Measurements from ENCODE around the gene HOMER1. TPM values are rescaled to one million over a fixed set of nuclear protein-coding genes. Genes with fewer than 3 reads are reported as not detected.
"Not testable (repeated sequence)": the region's sequence is repeated elsewhere in the genome, so short reads cannot be mapped to it uniquely, and the experiment has no call there.

The HOMER1 gene
- total and polyA plus RNA-seq, 10 of the 15 experiments (the other 5 are each of a cell fraction or from before 2014, with no cell fraction given), result 0.96 to 22.0 (median 7.5) TPM

- ATAC-seq (no peak), FAIRE-seq (no peak), DNase-seq (ENCODE audit: low read depth, low spot score) (no peak)
- ChIA-PET POLR2A (no interaction called here), CTCF (no interaction called here), RAD21 (ENCODE audit: unreplicated experiment) (interaction anchor here (1.4 kb wide), 1 partner anchor 384 kb away, joined by 3 read pairs; no protein-coding TSS in a partner anchor), SMC1A (ENCODE audit: uncharacterized antibody, unreplicated experiment) (interaction anchor here (1.3 kb wide), 2 partner anchors 12 to 18 kb away, joined by 3 to 4 read pairs; no protein-coding TSS in a partner anchor)
- Histone ChIP-seq H3K79me2 (ENCODE audit: control insufficient read depth, insufficient read depth, low read length) (no peaks in the 10 kb centered on the region; the same call in none of the 2 replicates), H3K27ac (ENCODE audit: control insufficient read depth, insufficient read depth) (no peak overlapping the region), H2AFZ (ENCODE audit: control insufficient read depth, low read depth, low read length) (no peak overlapping the region), H3K4me3 (no peak overlapping the region), H3K27me3 (replicated peaks in 1 of 2; ENCODE audit: control insufficient read depth in 2 of 2, insufficient read depth in 2 of 2, low read length in 1 of 2) (peaks cover 0 to 2% of the 10 kb centered on the region in 2 experiments; a peak in 1 of 4 replicates), H3K4me2 (ENCODE audit: control insufficient read depth, insufficient read depth) (no peak overlapping the region), H3K9me3 (replicated peaks; ENCODE audit: control insufficient read depth, insufficient read depth, low read length) (no peaks in the 10 kb centered on the region), H3K9ac (ENCODE audit: control insufficient read depth, insufficient read depth, low read length) (no peak overlapping the region), H4K20me1 (ENCODE audit: control insufficient read depth, insufficient read depth) (no peaks in the 10 kb centered on the region), H3K36me3 (ENCODE audit: control insufficient read depth in 2 of 2, insufficient read depth in 2 of 2, low read length in 1 of 2) (no peaks in the 10 kb centered on the region), H3K4me1 (ENCODE audit: control insufficient read depth, insufficient read depth, low read length) (no peaks in the 10 kb centered on the region; the same call in 1 of the 2 replicates)
- TF ChIP-seq ATF2 (IDR thresholded peaks at IDR 0.05; ENCODE audit: low read length), result no peak
- TF ChIP-seq POLR2A (IDR thresholded peaks at IDR 0.05; ENCODE audit: low read depth, low read length), result no peak
- no peak for TF ChIP-seq CEBPB (IDR thresholded peaks at IDR 0.05; ENCODE audit: borderline replicate concordance in 1 of 2, low read depth in 2 of 2, low read length in 2 of 2)
- TF ChIP-seq SIX5 (IDR thresholded peaks at IDR 0.05; ENCODE audit: low read depth, low read length, severe bottlenecking), result no peak
- no TSS peak for BruUV-seq (replicated peaks)
- intact Hi-C loops (cut with micrococcal nuclease; ENCODE audit: unreplicated experiment) (no loop called here), in situ Hi-C loops (cut with MboI) (no loop called here)
- 53% methylated on average over 1 of the region's 1 CpG for WGBS (ENCODE audit: insufficient coverage, insufficient replicate concordance, low lambda C conversion rate, missing lambda C conversion rate)
Measured at GRCh38 chr5:79516986-79517385, 3.1 kb upstream of the HOMER1 start.

GRCh38 chr5:79516331-79516730, 2.4 kb upstream of the HOMER1 start:
- ATAC-seq; H3K9me3 ChIP-seq (replicated peaks; ENCODE audit: control insufficient read depth, insufficient read depth, low read length); H4K20me1 ChIP-seq (ENCODE audit: control insufficient read depth, insufficient read depth); DNase-seq (ENCODE audit: low read depth, low spot score); H3K9ac ChIP-seq (ENCODE audit: control insufficient read depth, insufficient read depth, low read length); H3K36me3 ChIP-seq (ENCODE audit: control insufficient read depth in 2 of 2, insufficient read depth in 2 of 2, low read length in 1 of 2); H3K4me1 ChIP-seq (ENCODE audit: control insufficient read depth, insufficient read depth, low read length); H3K79me2 ChIP-seq (ENCODE audit: control insufficient read depth, insufficient read depth, low read length); H3K4me3 ChIP-seq; BruUV-seq (replicated peaks); H2AFZ ChIP-seq (ENCODE audit: control insufficient read depth, low read depth, low read length); H3K27ac ChIP-seq (ENCODE audit: control insufficient read depth, insufficient read depth); CTCF ChIA-PET; POLR2A ChIA-PET; in situ Hi-C loops (cut with MboI); H3K4me2 ChIP-seq (ENCODE audit: control insufficient read depth, insufficient read depth); FAIRE-seq; intact Hi-C loops (cut with micrococcal nuclease; ENCODE audit: unreplicated experiment); H3K27me3 ChIP-seq (replicated peaks in 1 of 2; ENCODE audit: control insufficient read depth in 2 of 2, insufficient read depth in 2 of 2, low read length in 1 of 2): not testable (repeated sequence)
- SMC1A ChIA-PET (ENCODE audit: uncharacterized antibody, unreplicated experiment), result interaction anchor here (1.3 kb wide), 2 partner anchors 13 to 19 kb away, joined by 3 to 4 read pairs; no protein-coding TSS in a partner anchor
- RAD21 ChIA-PET (ENCODE audit: unreplicated experiment), result interaction anchor here (1.4 kb wide), 1 partner anchor 383 kb away, joined by 3 read pairs; no protein-coding TSS in a partner anchor
- 84% methylated on average over 14 of the region's 14 CpGs for WGBS (ENCODE audit: insufficient coverage, insufficient replicate concordance, low lambda C conversion rate, missing lambda C conversion rate)

All from GM12878 (cell line).